ENCODE data around the gene GRM8. TPM values are rescaled to one million over a fixed set of nuclear protein-coding genes. Genes with fewer than 3 reads are reported as not detected.

Gene GRM8
- total RNA-seq, 1 experiment from 2014 or later, result 1.8 TPM

DNA sequence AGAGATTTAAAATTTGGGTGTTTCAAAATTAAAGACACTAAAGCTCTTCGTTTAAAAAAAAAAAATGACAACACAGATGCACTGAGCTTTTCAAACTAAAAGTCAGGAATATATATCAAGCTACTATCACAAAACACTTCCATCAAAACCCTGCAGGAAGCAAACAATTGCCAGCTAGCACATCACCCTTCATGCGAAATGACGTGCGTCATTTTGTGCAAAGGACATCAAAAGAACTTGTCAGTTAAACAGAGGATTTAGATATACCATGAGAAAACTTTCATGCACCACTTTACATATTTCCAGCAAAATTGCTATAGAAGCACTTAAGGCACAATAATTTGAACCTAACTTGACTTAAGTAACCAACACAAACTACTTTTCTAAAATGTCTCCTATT is 264.7 kb downstream of the GRM8 start:
- H3T11ph ChIP-seq (ENCODE audit: low read length), result no peak overlapping the region
- H2AK5ac ChIP-seq (ENCODE audit: insufficient read length, low read length), result no peak overlapping the region
- no peaks in the 10 kb centered on the region for H3K79me2 ChIP-seq (ENCODE audit: insufficient read depth, low read length)
- H3K23ac ChIP-seq (ENCODE audit: insufficient read length, low read depth, low read length), result no peak overlapping the region
- WGBS (ENCODE audit: extremely low coverage, insufficient read length, low lambda C conversion rate), result no CpG with 5 or more reads among the region's 4 CpGs
- no peak overlapping the region for H3K9ac ChIP-seq (ENCODE audit: extremely low read depth, insufficient read length, low read length)
- no peak for DNase-seq
- H2BK120ac ChIP-seq (ENCODE audit: low read depth, low read length, poor library complexity, severe bottlenecking), result no peak overlapping the region
- H3K14ac ChIP-seq (ENCODE audit: insufficient read depth, low read length), result no peak overlapping the region
- Mint-ChIP-seq H3K27ac (no peak overlapping the region), H3K36me3 (ENCODE audit: insufficient read depth in 1 of 3, low read depth in 3 of 3) (no peaks in the 10 kb centered on the region), H3K4me1 (no peaks in the 10 kb centered on the region), H3K4me3 (no peak overlapping the region), H3K9me3 (no peaks in the 10 kb centered on the region), H3K27me3 (ENCODE audit: low read depth) (0 out of 2 replicates have a peak, but pooled peaks cover 1% of the 10 kb centered on the region)
- H3K9me3 ChIP-seq (ENCODE audit: control insufficient read depth, low read depth, low read length), result no peaks in the 10 kb centered on the region
- no peak overlapping the region for H3K4ac ChIP-seq (ENCODE audit: low read depth, low read length)
- no peak overlapping the region for H3K56ac ChIP-seq (ENCODE audit: insufficient read length, low read depth, low read length)
- H2BK12ac ChIP-seq (ENCODE audit: insufficient read length, low read depth, low read length), result no peak overlapping the region
- no peak overlapping the region for H3K18ac ChIP-seq (ENCODE audit: insufficient read length, low read depth, low read length)
- no peaks in the 10 kb centered on the region for H4K20me1 ChIP-seq (ENCODE audit: control insufficient read depth, insufficient read depth, insufficient read length)
- H4K5ac ChIP-seq (ENCODE audit: insufficient read length, low read depth, low read length), result no peak overlapping the region
- H2BK20ac ChIP-seq (ENCODE audit: low read depth, low read length, poor library complexity, severe bottlenecking), result no peak overlapping the region
- H3K27ac ChIP-seq (ENCODE audit: insufficient read length, low read depth, low read length), result no peak overlapping the region
- no peaks in the 10 kb centered on the region for H3K23me2 ChIP-seq (ENCODE audit: insufficient read length, low read depth, low read length, poor library complexity, severe bottlenecking)
- TF ChIP-seq, protein P1, sequence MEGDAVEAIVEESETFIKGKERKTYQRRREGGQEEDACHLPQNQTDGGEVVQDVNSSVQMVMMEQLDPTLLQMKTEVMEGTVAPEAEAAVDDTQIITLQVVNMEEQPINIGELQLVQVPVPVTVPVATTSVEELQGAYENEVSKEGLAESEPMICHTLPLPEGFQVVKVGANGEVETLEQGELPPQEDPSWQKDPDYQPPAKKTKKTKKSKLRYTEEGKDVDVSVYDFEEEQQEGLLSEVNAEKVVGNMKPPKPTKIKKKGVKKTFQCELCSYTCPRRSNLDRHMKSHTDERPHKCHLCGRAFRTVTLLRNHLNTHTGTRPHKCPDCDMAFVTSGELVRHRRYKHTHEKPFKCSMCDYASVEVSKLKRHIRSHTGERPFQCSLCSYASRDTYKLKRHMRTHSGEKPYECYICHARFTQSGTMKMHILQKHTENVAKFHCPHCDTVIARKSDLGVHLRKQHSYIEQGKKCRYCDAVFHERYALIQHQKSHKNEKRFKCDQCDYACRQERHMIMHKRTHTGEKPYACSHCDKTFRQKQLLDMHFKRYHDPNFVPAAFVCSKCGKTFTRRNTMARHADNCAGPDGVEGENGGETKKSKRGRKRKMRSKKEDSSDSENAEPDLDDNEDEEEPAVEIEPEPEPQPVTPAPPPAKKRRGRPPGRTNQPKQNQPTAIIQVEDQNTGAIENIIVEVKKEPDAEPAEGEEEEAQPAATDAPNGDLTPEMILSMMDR (conservative IDR thresholded peaks at IDR 0.05), result no peak
- no peaks in the 10 kb centered on the region for H3K27me3 ChIP-seq (ENCODE audit: insufficient read depth, low read length)
- no peak overlapping the region for H3K4me2 ChIP-seq (ENCODE audit: insufficient read depth, insufficient read length, low read length)
- no peak overlapping the region for H4K8ac ChIP-seq (replicated peaks; ENCODE audit: insufficient read length, low read depth, low read length)
- H2BK5ac ChIP-seq (ENCODE audit: insufficient read length, low read length), result no peak overlapping the region
- H3K79me1 ChIP-seq (ENCODE audit: insufficient read depth, low read depth, low read length, poor library complexity, severe bottlenecking), result no peaks in the 10 kb centered on the region
- H2BK15ac ChIP-seq (ENCODE audit: low read depth, low read length), result no peak overlapping the region
- no peak overlapping the region for H4K91ac ChIP-seq (ENCODE audit: insufficient read length, low read depth, low read length)
- no peaks in the 10 kb centered on the region for H3K4me1 ChIP-seq (ENCODE audit: insufficient read depth, low read length)
- no peak overlapping the region for H2AFZ ChIP-seq (ENCODE audit: low read length)

Data from H9 (cell line).